HS-5 (cell line): ENCODE measurements around the gene CASR.

Experiments used
- DNase-seq: peaks from one replicate; pipeline ENCODE4 v3.0.0-alpha.2; 2012; ENCODE audit warnings: low read depth

CASR gene

GRCh38 chr3:122214711-122215110 is 31.2 kb downstream of the CASR start:
- no peak for DNase-seq

GRCh38 chr3:122215592-122216298 is 32.3 kb downstream of the CASR start:
- DNase-seq: no peak

DNA sequence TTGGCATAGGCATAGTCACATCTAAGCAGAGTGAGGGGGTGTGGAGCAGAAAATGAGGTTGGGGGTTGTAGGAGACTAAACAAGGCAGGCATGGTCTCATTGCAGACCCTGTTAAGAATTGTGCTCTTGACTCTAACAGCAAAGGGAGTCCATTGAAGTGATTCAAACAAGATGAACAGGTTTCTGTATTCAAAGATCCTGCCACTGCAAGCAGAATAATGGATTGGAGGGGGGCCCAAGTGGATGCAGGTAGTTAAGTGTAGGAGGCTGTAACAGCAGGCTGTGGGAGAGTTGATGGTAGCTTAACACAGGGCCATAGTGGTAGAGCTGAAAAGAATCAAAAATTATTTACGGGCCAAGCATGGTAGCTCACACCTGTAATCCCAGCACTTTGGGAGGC is 34.4 kb downstream of the CASR start:
- DNase-seq: no peak

DNA sequence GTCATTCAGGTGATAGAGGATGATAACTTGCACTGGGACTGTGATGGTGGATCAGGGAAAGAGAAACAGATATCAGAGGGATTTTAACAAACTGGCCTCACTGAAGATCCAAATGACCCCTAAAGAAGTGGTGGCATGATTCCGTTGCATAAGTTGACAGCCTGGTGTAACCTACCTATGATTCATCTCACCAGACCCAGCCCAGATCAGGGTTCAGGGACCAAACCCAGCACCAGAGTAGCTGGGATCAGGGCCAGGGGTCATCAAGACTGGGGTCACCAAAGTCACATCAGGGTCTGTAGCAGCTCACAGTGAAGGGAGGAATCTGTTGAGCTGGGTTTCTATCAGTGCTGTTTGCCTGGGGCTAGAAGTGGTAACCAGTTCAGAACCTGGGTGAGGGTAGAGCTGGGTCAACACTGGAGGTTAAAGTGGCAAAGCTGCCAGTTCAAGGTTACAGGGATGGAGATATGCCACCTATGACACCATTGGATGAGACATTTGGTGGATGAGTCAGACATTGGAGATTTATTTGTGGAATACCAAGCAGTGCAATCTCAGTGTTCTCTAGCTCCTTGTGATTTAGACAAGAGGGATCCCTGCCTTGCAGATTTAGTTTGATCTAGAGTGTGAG is 35.9 kb downstream of the CASR start:
- no peak for DNase-seq

- DNase-seq: no peak
Measured at GRCh38 chr3:122227036-122227781, 43.7 kb downstream of the CASR start.

- no peak for DNase-seq
Measured at GRCh38 chr3:122230174-122230573, 46.7 kb downstream of the CASR start.

DNA sequence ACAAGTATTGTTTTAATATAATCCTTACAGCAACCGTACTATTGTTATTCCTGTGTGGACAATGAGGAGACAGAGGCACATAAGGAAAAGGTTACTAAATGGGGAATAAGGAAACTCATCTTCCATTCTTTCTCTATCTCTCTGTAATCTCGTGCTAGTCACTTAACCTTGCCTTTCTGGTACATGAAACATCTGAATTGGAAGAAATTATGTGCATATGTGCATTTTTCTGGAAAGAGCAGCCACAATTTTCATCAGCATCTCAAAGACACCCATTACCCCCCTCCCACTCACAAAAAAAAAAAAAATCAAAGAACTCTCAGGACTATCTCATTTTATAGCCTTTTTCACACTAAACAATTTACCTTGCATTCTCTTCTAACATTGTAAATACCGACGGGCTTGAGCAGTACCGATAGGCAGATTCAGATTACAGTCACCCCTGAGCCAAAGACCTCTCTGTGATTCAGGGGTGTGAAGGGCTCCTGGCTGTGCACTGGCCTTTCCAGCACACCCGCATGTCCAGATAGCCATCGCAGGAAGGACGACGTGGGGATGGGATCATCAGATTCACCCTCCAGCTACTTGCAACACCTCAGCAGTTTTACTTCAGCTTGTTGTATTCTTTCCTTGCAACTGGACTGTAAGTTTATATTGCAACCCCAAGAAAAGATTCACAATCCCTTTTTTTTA is 48.1 kb downstream of the CASR start:
- no peak for DNase-seq

DNA sequence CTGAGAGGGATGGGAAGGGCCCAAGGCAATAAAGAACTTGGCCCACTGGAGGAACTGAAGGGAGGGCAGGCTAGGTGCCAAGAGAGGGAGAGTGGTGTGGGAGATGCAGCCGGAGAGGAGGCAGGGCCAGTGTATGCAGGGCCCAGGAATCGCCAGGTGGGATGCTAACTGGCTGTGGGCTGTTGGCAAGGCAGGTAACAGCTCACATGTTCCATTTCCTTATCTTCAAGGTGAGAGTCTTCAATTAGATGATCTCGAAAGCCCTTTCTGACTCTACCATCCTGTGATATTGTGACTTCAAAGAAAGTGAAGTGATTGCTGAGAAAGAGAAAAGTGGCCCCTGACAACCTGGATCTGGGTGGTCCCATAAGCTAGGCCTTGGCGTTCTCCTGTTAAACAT is 49.0 kb downstream of the CASR start:
- DNase-seq: no peak

- DNase-seq: no peak
Measured at GRCh38 chr3:122233101-122233952, 49.9 kb downstream of the CASR start.

GRCh38 chr3:122234117-122234516 is 50.6 kb downstream of the CASR start:
- DNase-seq: no peak

DNA sequence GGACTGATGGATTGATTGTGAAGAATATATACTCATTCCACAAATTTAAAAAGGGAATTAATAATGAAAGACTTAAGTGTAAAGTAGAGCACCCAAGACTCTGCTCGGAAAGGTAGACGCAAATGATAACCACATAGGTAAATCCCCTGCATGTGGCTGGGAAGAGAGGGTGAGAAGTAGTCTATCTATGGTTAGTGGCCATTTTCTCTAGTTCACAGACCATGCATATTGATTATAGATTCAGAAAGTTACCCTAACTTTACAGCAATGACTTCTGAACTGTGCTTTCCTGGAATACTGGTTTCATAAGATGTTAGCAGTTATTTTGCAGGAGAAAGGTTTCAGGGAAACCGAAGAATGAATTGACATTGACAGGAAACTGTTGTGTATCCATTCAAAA is 51.7 kb downstream of the CASR start:
- DNase-seq: no peak

DNA sequence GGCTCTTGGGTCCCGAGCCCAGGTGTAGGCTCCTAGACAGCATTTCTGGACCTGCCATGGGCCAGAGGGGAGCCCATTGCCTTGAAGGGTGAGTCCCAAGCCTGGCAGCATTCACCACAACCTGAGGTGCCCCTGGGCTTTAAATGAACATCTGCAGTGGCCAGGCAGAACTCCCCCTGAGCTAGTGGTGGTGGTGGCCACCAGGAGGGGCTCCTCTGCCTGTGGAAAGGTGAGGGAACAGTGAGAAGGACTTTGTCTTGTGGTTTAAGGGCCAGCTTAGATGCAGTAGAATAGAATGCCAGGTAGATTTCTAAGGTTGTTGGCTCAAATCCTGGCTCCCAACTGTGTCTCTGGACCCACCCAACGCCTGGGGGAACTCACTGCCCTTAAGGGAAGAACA is 55.6 kb downstream of the CASR start:
- DNase-seq: no peak

DNA sequence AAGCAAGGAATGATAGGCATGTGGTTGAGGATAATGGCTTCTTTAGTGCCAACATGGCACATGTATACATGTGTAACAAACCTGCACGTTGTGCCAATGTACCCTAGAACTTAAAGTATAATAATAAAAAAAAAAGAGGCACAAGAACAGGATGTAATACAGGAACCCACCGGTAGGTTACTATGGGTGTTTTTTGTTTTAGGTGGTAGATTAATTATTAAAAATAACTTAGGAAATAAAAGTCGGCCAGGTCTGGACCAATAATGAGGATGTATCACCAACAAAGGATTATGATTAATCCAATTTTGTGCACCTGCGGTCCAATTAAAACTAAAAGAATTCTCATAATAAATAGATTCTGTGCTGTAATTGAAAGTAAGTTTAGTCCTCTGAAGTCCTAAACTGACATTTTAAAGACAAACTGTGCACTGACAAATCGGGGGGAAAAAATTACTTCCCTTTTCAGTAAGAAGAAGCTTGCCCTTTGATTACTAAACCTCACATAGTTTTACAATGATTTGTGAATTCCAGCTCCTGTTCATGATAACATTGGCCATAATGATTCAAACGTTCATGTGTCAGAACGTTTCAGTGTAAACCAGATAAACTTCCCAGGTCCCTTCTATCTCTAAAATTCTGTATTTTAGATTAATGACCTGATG is 62.2 kb downstream of the CASR start:
- peak; percentile 50 for DNase-seq

- no peak for DNase-seq
Measured at GRCh38 chr3:122246199-122246598, 62.7 kb downstream of the CASR start.

DNA sequence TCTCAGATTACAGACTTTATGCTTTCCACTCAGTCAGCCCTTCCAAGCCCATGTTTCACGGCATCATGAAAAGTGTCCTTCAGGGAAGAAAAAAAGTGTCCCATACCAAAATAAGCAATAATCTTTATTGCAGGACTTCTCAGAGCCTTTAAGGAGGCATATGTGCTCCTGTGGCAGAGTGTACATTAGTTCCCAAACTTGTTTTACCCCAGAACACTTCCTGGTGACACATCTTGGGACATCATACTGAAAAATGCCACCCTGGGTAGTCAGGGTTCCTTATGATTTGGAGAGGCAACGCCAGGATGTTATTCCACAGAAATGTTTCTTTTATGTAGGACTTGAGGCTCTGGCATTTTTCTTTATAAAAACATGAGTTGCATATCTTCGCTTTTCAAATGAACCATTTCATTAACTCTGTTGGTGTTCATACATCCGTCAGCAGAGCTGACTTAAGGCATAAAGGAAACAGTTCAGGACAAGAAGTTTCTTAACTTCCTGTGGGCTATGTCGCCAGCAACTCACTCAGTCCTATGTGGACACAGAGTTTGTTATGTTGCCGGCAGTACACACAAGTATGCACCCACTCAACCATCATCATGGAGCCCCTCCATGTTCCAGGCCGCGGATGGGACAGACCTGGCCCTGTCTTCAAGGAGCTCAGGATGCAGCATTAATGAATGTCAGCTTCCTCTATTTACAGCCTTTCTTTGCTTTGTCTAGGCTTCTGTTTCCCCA is 63.8 kb downstream of the CASR start:
- DNase-seq: no peak

- DNase-seq: no peak
Measured at GRCh38 chr3:122247825-122248185, 64.3 kb downstream of the CASR start.

DNA sequence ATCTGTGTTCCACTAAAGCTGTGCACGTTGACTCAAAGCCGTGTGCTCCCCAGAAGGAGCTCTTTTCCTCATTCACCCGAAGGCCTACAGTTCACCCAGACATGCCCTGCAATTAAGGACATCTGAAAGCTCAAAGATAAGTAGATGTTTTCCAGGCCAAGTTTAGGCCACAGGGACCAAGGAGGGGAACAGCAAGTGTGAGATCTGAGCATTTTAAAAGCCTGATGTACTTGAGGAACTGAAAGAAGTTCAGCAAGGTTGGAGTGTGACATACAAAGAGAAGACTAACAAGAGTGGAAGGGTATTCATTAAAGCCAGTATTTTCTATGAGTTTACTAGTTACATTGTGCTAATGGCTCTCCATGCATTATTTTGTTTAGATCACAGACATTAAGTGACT is 68.0 kb downstream of the CASR start:
- no peak for DNase-seq

DNA sequence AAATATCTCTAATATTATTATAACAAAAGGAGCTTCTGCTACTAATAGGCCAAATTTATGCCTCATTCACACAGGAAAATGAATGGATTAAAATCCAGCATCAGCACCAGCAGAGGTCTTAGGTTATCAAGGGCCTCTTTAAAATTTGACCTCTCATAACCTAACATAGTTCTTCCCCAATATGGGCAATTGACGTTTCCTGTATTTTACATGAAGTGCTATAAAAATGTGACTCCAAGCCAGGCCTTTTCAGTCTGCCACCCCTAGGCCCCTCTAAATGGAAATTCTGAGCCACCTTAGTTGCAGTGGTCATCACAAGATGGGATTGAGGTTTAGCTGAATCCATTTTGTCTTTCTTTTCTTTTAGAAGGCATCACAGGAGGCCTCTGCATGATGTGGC is 70.1 kb downstream of the CASR start:
- no peak for DNase-seq

- no peak for DNase-seq
Measured at GRCh38 chr3:122255757-122256439, 72.4 kb downstream of the CASR start.
